Measurements from ENCODE around the gene ENDOD1.

Gene ENDOD1

GRCh38 chr11:95068549-95068948, 21.1 kb upstream of the ENDOD1 start:
- no CpG with 5 or more reads among the region's 5 CpGs for WGBS (ENCODE audit: extremely low coverage, insufficient coverage, insufficient read length)
- Histone ChIP-seq H3K27ac (ENCODE audit: low read depth, low read length) (no peak overlapping the region), H2BK120ac (ENCODE audit: insufficient read depth, low read length, poor library complexity) (no peak overlapping the region), H3K9ac (ENCODE audit: low read length) (no peak overlapping the region), H4K12ac (ENCODE audit: low read depth, low read length) (no peak overlapping the region), H2BK12ac (ENCODE audit: low read length) (no peak overlapping the region), H3K27me3 (ENCODE audit: insufficient read depth, low read length) (no peaks in the 10 kb centered on the region), H3K4me1 (ENCODE audit: control insufficient read depth in 1 of 2, insufficient read depth in 2 of 2, low read length in 2 of 2) (no peaks in the 10 kb centered on the region), H2BK5ac (ENCODE audit: low read depth, low read length, poor library complexity) (no peak overlapping the region), H3K79me1 (ENCODE audit: low read length) (peaks cover 12% of the 10 kb centered on the region), H3K4me3 (ENCODE audit: low read depth, low read length) (no peak overlapping the region), H2AK5ac (ENCODE audit: low read length) (no peak overlapping the region), H2AFZ (ENCODE audit: insufficient read depth, low read length, poor library complexity) (no peak overlapping the region), H3K14ac (ENCODE audit: low read length) (no peak overlapping the region), H3K18ac (ENCODE audit: low read length) (no peak overlapping the region), H4K91ac (ENCODE audit: low read depth, low read length) (no peak overlapping the region), H3K4me2 (ENCODE audit: low read length) (peak overlapping the region; percentile 80), H3K4ac (ENCODE audit: low read depth, low read length) (no peak overlapping the region), H3K23ac (ENCODE audit: low read length) (no peak overlapping the region), H3K79me2 (ENCODE audit: control insufficient read depth, insufficient read depth, low read length, poor library complexity) (peaks cover 11% of the 10 kb centered on the region), H3K36me3 (ENCODE audit: control insufficient read depth in 1 of 2, insufficient read depth in 2 of 2, low read length in 2 of 2) (no peaks in the 10 kb centered on the region), H3K9me3 (ENCODE audit: insufficient read depth, low read depth, low read length) (no peaks in the 10 kb centered on the region), H4K8ac (ENCODE audit: low read depth, low read length) (no peak overlapping the region)
- DNase-seq = peak; percentile 85 to 90

GRCh38 chr11:95070471-95070870, 19.2 kb upstream of the ENDOD1 start:
- no peak for DNase-seq
- H3K4me1 ChIP-seq (ENCODE audit: control insufficient read depth in 1 of 2, insufficient read depth in 2 of 2, low read length in 2 of 2) = no peaks in the 10 kb centered on the region
- no peak overlapping the region for H4K12ac ChIP-seq (ENCODE audit: low read depth, low read length)
- no peak overlapping the region for H2AK5ac ChIP-seq (ENCODE audit: low read length)
- H2BK12ac ChIP-seq (ENCODE audit: low read length) = no peak overlapping the region
- no peak overlapping the region for H3K4ac ChIP-seq (ENCODE audit: low read depth, low read length)
- no peak overlapping the region for H2BK120ac ChIP-seq (ENCODE audit: insufficient read depth, low read length, poor library complexity)
- no peak overlapping the region for H3K4me2 ChIP-seq (ENCODE audit: low read length)
- no peaks in the 10 kb centered on the region for H3K27me3 ChIP-seq (ENCODE audit: insufficient read depth, low read length)
- H3K9me3 ChIP-seq (ENCODE audit: insufficient read depth, low read depth, low read length) = no peaks in the 10 kb centered on the region
- peaks cover 12% of the 10 kb centered on the region for H3K79me1 ChIP-seq (ENCODE audit: low read length)
- peaks cover 11% of the 10 kb centered on the region for H3K79me2 ChIP-seq (ENCODE audit: control insufficient read depth, insufficient read depth, low read length, poor library complexity)
- no peak overlapping the region for H3K4me3 ChIP-seq (ENCODE audit: low read depth, low read length)
- H3K23ac ChIP-seq (ENCODE audit: low read length) = no peak overlapping the region
- H3K36me3 ChIP-seq (ENCODE audit: control insufficient read depth in 1 of 2, insufficient read depth in 2 of 2, low read length in 2 of 2) = no peaks in the 10 kb centered on the region
- H3K27ac ChIP-seq (ENCODE audit: low read depth, low read length) = no peak overlapping the region
- no peak overlapping the region for H2AFZ ChIP-seq (ENCODE audit: insufficient read depth, low read length, poor library complexity)
- no peak overlapping the region for H2BK5ac ChIP-seq (ENCODE audit: low read depth, low read length, poor library complexity)
- H4K91ac ChIP-seq (ENCODE audit: low read depth, low read length) = no peak overlapping the region
- H3K9ac ChIP-seq (ENCODE audit: low read length) = no peak overlapping the region
- H3K18ac ChIP-seq (ENCODE audit: low read length) = no peak overlapping the region
- no peak overlapping the region for H4K8ac ChIP-seq (ENCODE audit: low read depth, low read length)
- WGBS (ENCODE audit: extremely low coverage, insufficient coverage, insufficient read length) = no CpG with 5 or more reads among the region's 1 CpG
- no peak overlapping the region for H3K14ac ChIP-seq (ENCODE audit: low read length)

GRCh38 chr11:95072948-95073347, 16.7 kb upstream of the ENDOD1 start:
- H2BK120ac ChIP-seq (ENCODE audit: insufficient read depth, low read length, poor library complexity) = no peak overlapping the region
- H4K8ac ChIP-seq (ENCODE audit: low read depth, low read length) = no peak overlapping the region
- H3K4me1 ChIP-seq (ENCODE audit: control insufficient read depth in 1 of 2, insufficient read depth in 2 of 2, low read length in 2 of 2) = no peaks in the 10 kb centered on the region
- no peak overlapping the region for H2AFZ ChIP-seq (ENCODE audit: insufficient read depth, low read length, poor library complexity)
- H3K4me3 ChIP-seq (ENCODE audit: low read depth, low read length) = no peak overlapping the region
- H3K27me3 ChIP-seq (ENCODE audit: insufficient read depth, low read length) = no peaks in the 10 kb centered on the region
- H3K79me1 ChIP-seq (ENCODE audit: low read length) = peaks cover 1% of the 10 kb centered on the region
- no peak overlapping the region for H2BK5ac ChIP-seq (ENCODE audit: low read depth, low read length, poor library complexity)
- H2BK12ac ChIP-seq (ENCODE audit: low read length) = no peak overlapping the region
- H3K36me3 ChIP-seq (ENCODE audit: control insufficient read depth in 1 of 2, insufficient read depth in 2 of 2, low read length in 2 of 2) = no peaks in the 10 kb centered on the region
- H3K18ac ChIP-seq (ENCODE audit: low read length) = no peak overlapping the region
- no peaks in the 10 kb centered on the region for H3K9me3 ChIP-seq (ENCODE audit: insufficient read depth, low read depth, low read length)
- no peak overlapping the region for H2AK5ac ChIP-seq (ENCODE audit: low read length)
- no peak overlapping the region for H4K91ac ChIP-seq (ENCODE audit: low read depth, low read length)
- no peak overlapping the region for H3K27ac ChIP-seq (ENCODE audit: low read depth, low read length)
- no peak overlapping the region for H3K23ac ChIP-seq (ENCODE audit: low read length)
- no peak overlapping the region for H4K12ac ChIP-seq (ENCODE audit: low read depth, low read length)
- H3K9ac ChIP-seq (ENCODE audit: low read length) = no peak overlapping the region
- DNase-seq = peak; percentile 34 to 48
- no peak overlapping the region for H3K4me2 ChIP-seq (ENCODE audit: low read length)
- no peaks in the 10 kb centered on the region for H3K79me2 ChIP-seq (ENCODE audit: control insufficient read depth, insufficient read depth, low read length, poor library complexity)
- no peak overlapping the region for H3K4ac ChIP-seq (ENCODE audit: low read depth, low read length)
- no peak overlapping the region for H3K14ac ChIP-seq (ENCODE audit: low read length)

GRCh38 chr11:95074792-95075563, 14.7 kb upstream of the ENDOD1 start:
- H3K79me2 ChIP-seq (ENCODE audit: control insufficient read depth, insufficient read depth, low read length, poor library complexity) = no peaks in the 10 kb centered on the region
- H3K27ac ChIP-seq (ENCODE audit: low read depth, low read length) = no peak overlapping the region

More at GRCh38 chr11:95074792-95075563, 14.7 kb upstream of the ENDOD1 start:
- Histone ChIP-seq H2BK5ac (ENCODE audit: low read depth, low read length, poor library complexity) (no peak overlapping the region), H3K23ac (ENCODE audit: low read length) (no peak overlapping the region), H3K4me3 (ENCODE audit: low read depth, low read length) (no peak overlapping the region), H3K4me2 (ENCODE audit: low read length) (no peak overlapping the region), H3K18ac (ENCODE audit: low read length) (no peak overlapping the region), H3K4ac (ENCODE audit: low read depth, low read length) (no peak overlapping the region), H2BK120ac (ENCODE audit: insufficient read depth, low read length, poor library complexity) (no peak overlapping the region), H3K14ac (ENCODE audit: low read length) (no peak overlapping the region), H4K12ac (ENCODE audit: low read depth, low read length) (no peak overlapping the region), H3K27me3 (ENCODE audit: insufficient read depth, low read length) (no peaks in the 10 kb centered on the region), H3K9ac (ENCODE audit: low read length) (no peak overlapping the region), H4K8ac (ENCODE audit: low read depth, low read length) (no peak overlapping the region), H3K4me1 (ENCODE audit: control insufficient read depth in 1 of 2, insufficient read depth in 2 of 2, low read length in 2 of 2) (no peaks in the 10 kb centered on the region), H3K9me3 (ENCODE audit: insufficient read depth, low read depth, low read length) (no peaks in the 10 kb centered on the region), H2AFZ (ENCODE audit: insufficient read depth, low read length, poor library complexity) (no peak overlapping the region), H3K79me1 (ENCODE audit: low read length) (no peaks in the 10 kb centered on the region), H3K36me3 (ENCODE audit: control insufficient read depth in 1 of 2, insufficient read depth in 2 of 2, low read length in 2 of 2) (no peaks in the 10 kb centered on the region), H2BK12ac (ENCODE audit: low read length) (no peak overlapping the region), H2AK5ac (ENCODE audit: low read length) (no peak overlapping the region), H4K91ac (ENCODE audit: low read depth, low read length) (no peak overlapping the region)
- no CpG with 5 or more reads among the region's 8 CpGs for WGBS (ENCODE audit: extremely low coverage, insufficient coverage, insufficient read length)
- no peak for DNase-seq

Measured in trophoblast cell (in vitro differentiated cells and primary cell).